GM12878 (cell line): ENCODE results near the gene RFLNA. TPM values are rescaled to one million over a fixed set of nuclear protein-coding genes. Genes with fewer than 3 reads are reported as not detected.

Experiments
- ATAC-seq: fragments of 200-7000 bp; cut with Tn5 transposase; 3 replicates; pipeline ENCODE4 v1.9.1; 2020; ENCODE audit warnings: mild to moderate bottlenecking, moderate library complexity
- BruUV-seq: library from RNA; stranded (reverse); fragments of 400-500 nt; replicated peaks from 2 replicates; lab custom pipeline; 2021; lab: Mats Ljungman, UMichigan
- CTCF ChIA-PET: fragments of 300-600 bp; sonication (Branson Sonifier 250); formaldehyde crosslinking; extraction: SDS; loops from one replicate; lab custom pipeline; 2021; ENCODE audit warnings: inconsistent platforms; lab: Yijun Ruan, JAX
- POLR2A ChIA-PET: fragments of 350-600 bp; formaldehyde crosslinking; extraction: SDS; loops from one replicate; lab custom pipeline; 2021; ENCODE audit warnings: inconsistent platforms; lab: Charles Lee
- RAD21 ChIA-PET: fragments of 300-600 bp; sonication (Branson Sonifier 250); formaldehyde crosslinking; loops from one replicate; lab custom pipeline; 2023; ENCODE audit warnings: antibody characterized with exemption; ENCODE audit not compliant: unreplicated experiment; lab: Charles Lee
- SMC1A ChIA-PET: fragments of 300-600 bp; sonication (Branson Sonifier 250); formaldehyde crosslinking; loops from one replicate; lab custom pipeline; 2023; ENCODE audit not compliant: unreplicated experiment, uncharacterized antibody; lab: Charles Lee
- DNase-seq: peaks from one replicate; pipeline ENCODE4 v3.0.0-alpha.2; 2011; ENCODE audit warnings: low read depth, low spot score
- FAIRE-seq: peaks from 3 replicates; lab custom pipeline; 2011; peaks lifted over from hg19 to GRCh38; lab: Jason Lieb, UNC
- H2AFZ ChIP-seq: 2 replicates; pipeline ENCODE4 v1.6.0; 2011; ENCODE audit warnings: low read depth, low read length, control low read depth; ENCODE audit not compliant: control insufficient read depth
- H3K27ac ChIP-seq: 2 replicates; pipeline ENCODE4 v1.5.1; 2011; ENCODE audit warnings: control low read depth; ENCODE audit not compliant: control insufficient read depth, insufficient read depth
- H3K27me3 ChIP-seq, 2 experiments: replicated peaks in 1 of 2; 2 replicates each; pipeline versions ENCODE4 v1.6.0 to v1.6.1; 2011; ENCODE audit warnings: low read length in 1 of 2; ENCODE audit not compliant: control insufficient read depth in 2 of 2, insufficient read depth in 2 of 2
- H3K36me3 ChIP-seq, 2 experiments: 2 replicates each; pipeline ENCODE4 v1.5.1; 2011; ENCODE audit warnings: low read length in 1 of 2; ENCODE audit not compliant: control insufficient read depth in 2 of 2, insufficient read depth in 2 of 2
- H3K4me1 ChIP-seq: 2 replicates; pipeline ENCODE4 v1.6.1; 2011; ENCODE audit warnings: mild to moderate bottlenecking, low read length, moderate library complexity, mixed read lengths; ENCODE audit not compliant: control insufficient read depth, insufficient read depth
- H3K4me2 ChIP-seq: 2 replicates; pipeline ENCODE4 v1.6.0; 2011; ENCODE audit warnings: control low read depth; ENCODE audit not compliant: control insufficient read depth, insufficient read depth
- H3K4me3 ChIP-seq: fragments of 200-600 bp; sonication (generic); 2 replicates; pipeline ENCODE4 v1.5.1; 2016
- H3K79me2 ChIP-seq: 2 replicates; pipeline ENCODE4 v1.6.0; 2011; ENCODE audit warnings: low read length; ENCODE audit not compliant: control insufficient read depth, insufficient read depth
- H3K9ac ChIP-seq: 2 replicates; pipeline ENCODE4 v1.8.0; 2011; ENCODE audit warnings: low read length, control low read depth, mixed read lengths; ENCODE audit not compliant: control insufficient read depth, insufficient read depth
- H3K9me3 ChIP-seq: replicated peaks from 3 replicates; pipeline ENCODE4 v1.5.1; 2011; ENCODE audit warnings: mild to moderate bottlenecking, low read length; ENCODE audit not compliant: control insufficient read depth, insufficient read depth
- H4K20me1 ChIP-seq: 2 replicates; pipeline ENCODE4 v1.6.0; 2011; ENCODE audit not compliant: control insufficient read depth, insufficient read depth
- ETV6 ChIP-seq, 2 experiments: fragments of 450-650 bp in 1 of 2; IDR thresholded peaks in 1 of 2; conservative IDR thresholded peaks in 1 of 2; 2 replicates each; pipeline ENCODE4 v1.6.1; 2014; ENCODE audit warnings: antibody characterized with exemption in 1 of 2, borderline replicate concordance in 1 of 2, low read depth in 1 of 2, mild to moderate bottlenecking in 1 of 2, moderate library complexity in 1 of 2
- EZH2 ChIP-seq: IDR thresholded peaks from 2 replicates; pipeline ENCODE4 v1.6.1; 2012; ENCODE audit warnings: low read depth, mild to moderate bottlenecking, control low read depth, inconsistent platforms, low read length, borderline replicate concordance; ENCODE audit not compliant: control insufficient read depth
- HDAC6 ChIP-seq: fragments of 200-600 bp; sonication (generic); IDR thresholded peaks from one replicate; pipeline ENCODE4 v1.8.0; 2017; ENCODE audit warnings: antibody characterized with exemption; ENCODE audit not compliant: unreplicated experiment
- KDM1A ChIP-seq: fragments of 200-600 bp; sonication (generic); IDR thresholded peaks from 2 replicates; pipeline ENCODE4 v1.6.1; 2016; ENCODE audit warnings: borderline replicate concordance
- MTA2 ChIP-seq: fragments of 450-650 bp; IDR thresholded peaks from 2 replicates; pipeline ENCODE4 v1.6.1; 2016; ENCODE audit warnings: low read depth, mild to moderate bottlenecking, moderate library complexity
- NKRF ChIP-seq: fragments of 450-650 bp; conservative IDR thresholded peaks from 2 replicates; pipeline ENCODE4 v1.6.1; 2017; ENCODE audit warnings: mild to moderate bottlenecking, moderate library complexity
- RELB ChIP-seq: fragments of 450-650 bp; IDR thresholded peaks from 2 replicates; pipeline ENCODE4 v1.6.1; 2017; ENCODE audit warnings: low read depth, mild to moderate bottlenecking, moderate library complexity
- USF2 ChIP-seq: IDR thresholded peaks from 2 replicates; pipeline ENCODE4 v1.6.1; 2011; ENCODE audit warnings: low read depth, low read length, improper control_type of control experiment, borderline replicate concordance
- YY1 ChIP-seq: IDR thresholded peaks from 2 replicates; pipeline ENCODE4 v1.6.1; 2011; ENCODE audit warnings: low read depth, mild to moderate bottlenecking, low read length
- ZNF207 ChIP-seq: fragments of 450-650 bp; IDR thresholded peaks from 2 replicates; pipeline ENCODE4 v1.6.1; 2014; ENCODE audit warnings: antibody characterized with exemption, mild to moderate bottlenecking, borderline replicate concordance
- WGBS: methylation state at CpG from one replicate; pipeline ENCODE4 v1.1.6; 2016; ENCODE audit warnings: low lambda C conversion rate; ENCODE audit not compliant: insufficient replicate concordance, insufficient coverage; ENCODE audit errors: missing lambda C conversion rate; 5-methylcytosine and 5-hydroxymethylcytosine counted together
- in situ Hi-C: fragments of 300-500 bp; cut with MboI; formaldehyde crosslinking; loops from 9 replicates; pipeline ENCODE4 v1.14.3; 2018; ENCODE audit warnings: mixed read lengths
- intact Hi-C: fragments of 100-400 bp; cut with micrococcal nuclease; formaldehyde crosslinking; loops from one replicate; pipeline ENCODE4 v1.14.2; 2022; ENCODE audit not compliant: unreplicated experiment
- polyA plus RNA-seq, 11 experiments: library from polyadenylated mRNA; depleted of rRNA in 4 of 11; unstranded in 6 of 11; stranded (reverse) in 5 of 11; fragments of >200 nt; fragmentation: Nextera tagmentation in 4 of 11; fragmentation: Illumina TruSeq in 1 of 11; extraction: Ambion mirVana in 4 of 11; extraction: Trizol in 1 of 11; gene quantifications; 1 replicate in 1 of 11; 2 replicates in 10 of 11; pipeline versions ENCODE4 v1.2.1 to v1.2.3, GENCODE V29; 2011 to 2016; ENCODE audit warnings: inconsistent platforms in 2 of 11, missing spikeins in 2 of 11, low read depth in 1 of 11
- total RNA-seq, 4 experiments: library from RNA; depleted of rRNA in 3 of 4; stranded (reverse); fragments of >200 nt in 3 of 4; fragmentation: Illumina TruSeq in 1 of 4; extraction: Trizol in 1 of 4; gene quantifications; 2 replicates each; pipeline versions ENCODE4 v1.2.1 to v1.2.3, GENCODE V29; 2013 to 2021

RFLNA gene
- total and polyA plus RNA-seq, 10 of the 15 experiments (the other 5 are each of a cell fraction or from before 2014, with no cell fraction given): 0.08 TPM; not detected in 9

GRCh38 chr12:124281309-124281708 lies 13.6 kb upstream of the RFLNA start:
- no peak overlapping the region for H3K4me2 ChIP-seq
- no peaks in the 10 kb centered on the region; a peak in 1 of 4 replicates for H3K27me3 ChIP-seq
- in situ Hi-C loops (no loop called here), intact Hi-C loops (no loop called here)
- ChIA-PET POLR2A (no interaction called here), CTCF (no interaction called here), RAD21 (no interaction called here), SMC1A (no interaction called here)
- FAIRE-seq (no peak), DNase-seq (no peak), ATAC-seq (no peak)
- 85% methylated on average over 2 of the region's 2 CpGs for WGBS
- no peaks in the 10 kb centered on the region for H3K36me3 ChIP-seq
- no peaks in the 10 kb centered on the region for H4K20me1 ChIP-seq
- no peak overlapping the region for H2AFZ ChIP-seq
- TF ChIP-seq ETV6 (conservative IDR thresholded peaks at IDR 0.05 in 1 of 2, IDR thresholded peaks at IDR 0.05 in 1 of 2; ENCODE audit: borderline replicate concordance in 1 of 2, low read depth in 1 of 2) (no peak), EZH2 (no peak), NKRF (no peak), RELB (no peak), YY1 (no peak), ZNF207 (no peak), USF2 (no peak), HDAC6 (no peak), KDM1A (no peak), MTA2 (no peak)
- H3K4me3 ChIP-seq: no peak overlapping the region
- no peak overlapping the region for H3K9ac ChIP-seq
- H3K9me3 ChIP-seq: no peaks in the 10 kb centered on the region; the same call in 2 of the 3 replicates
- no TSS peak for BruUV-seq
- H3K27ac ChIP-seq: no peak overlapping the region
- H3K4me1 ChIP-seq: no peaks in the 10 kb centered on the region
- no peaks in the 10 kb centered on the region for H3K79me2 ChIP-seq
